Activated CD8-positive, alpha-beta memory T cell treated with anti-CD3 and anti-CD28 coated beads, Interleukin-2, amount 50 U/mL, for 1 hour (primary cell): Measurements from ENCODE around the gene CEP120.

Experiments used
- DNase-seq: peaks from one replicate; pipeline ENCODE4 v3.0.0-alpha.2; 2020; ENCODE audit errors: extremely low read depth

CEP120 gene

DNA sequence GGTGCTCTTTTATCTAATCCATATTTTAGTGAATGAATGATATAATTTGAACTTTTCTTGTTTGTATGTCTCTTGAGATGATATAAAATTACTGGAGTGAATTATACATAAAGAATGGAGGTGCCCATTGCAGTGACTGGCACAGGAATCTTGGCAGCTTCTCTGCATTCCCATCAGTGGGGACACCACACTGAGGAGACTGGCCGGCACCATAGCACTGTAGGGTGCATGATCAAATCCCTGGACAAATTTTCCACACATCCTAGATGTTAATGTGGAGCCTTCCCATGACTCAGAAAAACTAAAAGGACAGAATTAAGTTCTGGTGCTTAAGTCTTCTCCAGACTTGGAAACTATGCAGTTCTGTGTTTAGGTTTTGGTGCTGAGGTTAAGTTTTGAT, 124.1 kb downstream of the CEP120 start:
- DNase-seq, result no peak

DNA sequence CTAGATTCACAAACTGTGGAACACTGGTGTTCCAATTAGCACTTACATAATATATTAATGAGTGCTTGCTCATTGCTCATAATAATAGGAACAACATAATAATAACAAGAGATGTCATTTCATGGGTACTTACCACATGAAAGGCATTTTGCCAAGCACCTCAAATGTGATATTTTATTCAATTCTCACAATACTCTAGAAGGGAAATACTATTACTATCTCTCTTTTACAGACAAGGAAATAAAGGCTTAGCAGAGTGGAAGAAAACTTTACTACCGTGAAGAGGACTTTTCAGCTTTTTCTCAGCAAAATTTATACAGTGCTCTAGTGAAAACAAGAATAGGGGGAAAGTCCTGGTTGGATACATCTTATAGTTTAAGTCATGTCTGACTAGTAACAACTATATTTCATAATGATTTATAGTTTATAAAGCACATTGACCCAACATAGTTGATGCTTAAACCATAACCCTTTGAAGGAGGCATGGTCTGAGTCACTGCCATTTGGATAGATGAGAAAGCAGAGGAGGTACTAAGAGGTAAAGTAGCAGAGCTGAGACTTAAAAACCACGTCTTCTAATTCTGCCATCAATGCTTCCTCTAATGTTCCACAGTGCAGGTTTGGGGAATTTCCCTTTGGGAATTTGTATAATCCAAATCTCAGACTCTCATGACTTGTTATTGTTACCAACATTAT, 124.7 kb downstream of the CEP120 start:
- no peak for DNase-seq

- no peak for DNase-seq
These were observed 125.3 kb downstream of the CEP120 start for GRCh38 chr5:123297866-123298265.

DNA sequence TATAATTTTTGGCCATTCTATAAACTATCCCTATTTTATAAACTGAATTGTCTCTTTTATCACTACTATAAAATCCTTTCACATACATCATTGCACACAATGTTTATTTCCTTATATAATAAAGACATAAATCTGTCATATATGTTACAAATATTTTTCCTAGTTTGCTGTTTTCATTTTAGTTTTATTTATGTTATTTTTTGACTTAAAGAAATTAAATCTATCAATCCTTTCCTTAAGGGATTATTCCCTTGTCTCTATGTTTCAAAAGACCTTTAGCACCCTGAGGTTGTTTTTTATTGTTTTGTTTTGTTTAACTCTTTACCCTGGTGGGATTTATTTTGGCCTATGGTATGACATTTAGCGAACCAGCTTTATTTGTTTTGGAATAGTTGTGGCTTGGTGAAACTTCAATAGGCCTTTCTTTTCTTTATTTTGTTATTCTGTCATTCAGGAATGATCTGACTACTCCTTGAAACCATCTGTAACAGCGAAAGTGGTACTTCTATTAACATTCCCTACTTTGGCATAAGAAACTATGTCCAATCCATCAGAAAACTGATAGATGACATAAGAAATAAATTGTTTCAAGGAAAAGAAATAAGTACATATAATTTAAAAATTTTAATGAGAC, 125.9 kb downstream of the CEP120 start:
- no peak for DNase-seq
